Osteocyte (in vitro differentiated cells): ENCODE data around the gene ACKR1. TPM values are rescaled to one million over a fixed set of nuclear protein-coding genes. Genes with fewer than 3 reads are reported as not detected.

Experiments
- DNase-seq: peaks from one replicate; pipeline ENCODE4 v3.0.0; 2021; ENCODE audit warnings: mixed read lengths; ENCODE audit not compliant: unreplicated experiment; ENCODE audit errors: extremely low spot score
- H3K27ac Mint-ChIP-seq: one replicate; pipeline ENCODE4 v1.8.0; 2021; ENCODE audit warnings: mild to moderate bottlenecking, mixed read lengths; ENCODE audit not compliant: unreplicated experiment
- H3K27me3 Mint-ChIP-seq: one replicate; pipeline ENCODE4 v1.8.0; 2021; ENCODE audit warnings: mixed read lengths; ENCODE audit not compliant: unreplicated experiment
- H3K36me3 Mint-ChIP-seq: one replicate; pipeline ENCODE4 v1.8.0; 2021; ENCODE audit warnings: mixed read lengths; ENCODE audit not compliant: unreplicated experiment
- H3K4me1 Mint-ChIP-seq: one replicate; pipeline ENCODE4 v1.8.0; 2021; ENCODE audit warnings: mixed read lengths; ENCODE audit not compliant: unreplicated experiment
- H3K4me3 Mint-ChIP-seq: one replicate; pipeline ENCODE4 v1.8.0; 2021; ENCODE audit warnings: mild to moderate bottlenecking, moderate library complexity, mixed read lengths; ENCODE audit not compliant: unreplicated experiment
- H3K9me3 Mint-ChIP-seq: one replicate; pipeline ENCODE4 v1.8.0; 2021; ENCODE audit warnings: mixed read lengths; ENCODE audit not compliant: unreplicated experiment
- total RNA-seq: library from RNA; stranded (reverse); gene quantifications from 2 replicates; pipeline ENCODE4 v1.2.1, GENCODE V29; 2021
- TF ChIP-seq, protein P1 (sequence below): fragments of 200-600 bp; sonication (generic); IDR thresholded peaks from 2 replicates; pipeline ENCODE4 v1.5.0; 2021; ENCODE audit warnings: antibody characterized with exemption, mild to moderate bottlenecking, moderate library complexity

Gene ACKR1
- total RNA-seq, 1 donor from 2014 or later: not detected

DNA sequence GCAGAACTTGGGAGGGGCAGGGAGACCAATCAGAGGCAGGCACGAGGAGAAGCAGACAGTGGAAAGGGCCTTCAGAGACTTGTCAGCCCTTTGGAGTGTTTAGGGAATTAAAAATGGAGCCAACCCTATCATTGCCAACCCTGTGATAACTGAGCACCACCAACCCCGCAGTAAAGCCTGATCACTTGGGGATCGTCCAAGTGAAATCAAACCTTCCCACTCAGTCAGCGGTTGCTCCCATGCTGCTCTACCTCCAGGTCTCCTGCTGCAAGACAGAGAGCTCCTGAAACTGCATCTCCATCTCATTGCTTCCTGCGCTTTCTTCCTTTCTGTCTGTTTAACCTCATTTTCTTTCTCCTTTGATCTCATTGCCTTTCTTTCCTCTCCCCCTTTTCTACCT, 4.8 kb upstream of the ACKR1 start:
- Mint-ChIP-seq H3K4me1 (no peaks in the 10 kb centered on the region), H3K27ac (no peak overlapping the region), H3K4me3 (no peak overlapping the region), H3K27me3 (no peaks in the 10 kb centered on the region), H3K36me3 (no peaks in the 10 kb centered on the region), H3K9me3 (no peaks in the 10 kb centered on the region)
- TF ChIP-seq, protein P1, sequence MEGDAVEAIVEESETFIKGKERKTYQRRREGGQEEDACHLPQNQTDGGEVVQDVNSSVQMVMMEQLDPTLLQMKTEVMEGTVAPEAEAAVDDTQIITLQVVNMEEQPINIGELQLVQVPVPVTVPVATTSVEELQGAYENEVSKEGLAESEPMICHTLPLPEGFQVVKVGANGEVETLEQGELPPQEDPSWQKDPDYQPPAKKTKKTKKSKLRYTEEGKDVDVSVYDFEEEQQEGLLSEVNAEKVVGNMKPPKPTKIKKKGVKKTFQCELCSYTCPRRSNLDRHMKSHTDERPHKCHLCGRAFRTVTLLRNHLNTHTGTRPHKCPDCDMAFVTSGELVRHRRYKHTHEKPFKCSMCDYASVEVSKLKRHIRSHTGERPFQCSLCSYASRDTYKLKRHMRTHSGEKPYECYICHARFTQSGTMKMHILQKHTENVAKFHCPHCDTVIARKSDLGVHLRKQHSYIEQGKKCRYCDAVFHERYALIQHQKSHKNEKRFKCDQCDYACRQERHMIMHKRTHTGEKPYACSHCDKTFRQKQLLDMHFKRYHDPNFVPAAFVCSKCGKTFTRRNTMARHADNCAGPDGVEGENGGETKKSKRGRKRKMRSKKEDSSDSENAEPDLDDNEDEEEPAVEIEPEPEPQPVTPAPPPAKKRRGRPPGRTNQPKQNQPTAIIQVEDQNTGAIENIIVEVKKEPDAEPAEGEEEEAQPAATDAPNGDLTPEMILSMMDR: no peak
- DNase-seq: no peak

DNA sequence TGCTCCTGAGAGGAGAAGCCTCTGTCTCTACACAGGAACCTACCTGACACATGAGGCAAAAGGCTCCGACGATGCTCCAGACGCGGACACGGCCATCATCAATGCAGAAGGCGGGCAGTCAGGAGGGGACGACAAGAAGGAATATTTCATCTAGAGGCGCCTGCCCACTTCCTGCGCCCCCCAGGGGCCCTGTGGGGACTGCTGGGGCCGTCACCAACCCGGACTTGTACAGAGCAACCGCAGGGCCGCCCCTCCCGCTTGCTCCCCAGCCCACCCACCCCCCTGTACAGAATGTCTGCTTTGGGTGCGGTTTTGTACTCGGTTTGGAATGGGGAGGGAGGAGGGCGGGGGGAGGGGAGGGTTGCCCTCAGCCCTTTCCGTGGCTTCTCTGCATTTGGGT, 3.9 kb upstream of the ACKR1 start:
- DNase-seq: no peak
- Mint-ChIP-seq H3K9me3 (no peaks in the 10 kb centered on the region), H3K4me1 (no peaks in the 10 kb centered on the region), H3K4me3 (no peak overlapping the region), H3K36me3 (no peaks in the 10 kb centered on the region), H3K27ac (no peak overlapping the region), H3K27me3 (no peaks in the 10 kb centered on the region)
- TF ChIP-seq, protein P1: no peak

DNA sequence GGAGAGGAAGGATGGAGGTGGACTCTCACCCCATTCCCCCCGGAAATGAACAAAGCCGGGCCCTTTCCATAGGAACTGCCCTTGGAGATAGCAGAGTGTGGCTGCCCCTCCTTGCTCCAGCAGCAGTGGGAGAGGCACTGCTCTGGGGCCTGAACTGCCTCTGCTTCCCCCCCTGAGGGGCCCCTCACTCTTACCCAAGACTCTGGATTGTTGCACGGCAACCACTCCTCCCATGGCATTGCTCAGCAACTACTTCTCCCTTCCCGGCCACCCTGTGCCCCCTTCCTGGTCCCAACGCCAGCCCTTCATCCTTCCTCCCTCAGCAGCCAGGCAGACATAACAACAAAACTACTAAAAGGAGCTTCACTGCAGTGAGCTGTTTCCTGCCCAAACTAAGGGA, 3.0 kb upstream of the ACKR1 start:
- TF ChIP-seq, protein P1: no peak
- H3K9me3 Mint-ChIP-seq: no peaks in the 10 kb centered on the region
- no peaks in the 10 kb centered on the region for H3K4me1 Mint-ChIP-seq
- no peak overlapping the region for H3K4me3 Mint-ChIP-seq
- no peaks in the 10 kb centered on the region for H3K36me3 Mint-ChIP-seq
- H3K27me3 Mint-ChIP-seq: no peaks in the 10 kb centered on the region
- no peak overlapping the region for H3K27ac Mint-ChIP-seq
- DNase-seq: no peak

DNA sequence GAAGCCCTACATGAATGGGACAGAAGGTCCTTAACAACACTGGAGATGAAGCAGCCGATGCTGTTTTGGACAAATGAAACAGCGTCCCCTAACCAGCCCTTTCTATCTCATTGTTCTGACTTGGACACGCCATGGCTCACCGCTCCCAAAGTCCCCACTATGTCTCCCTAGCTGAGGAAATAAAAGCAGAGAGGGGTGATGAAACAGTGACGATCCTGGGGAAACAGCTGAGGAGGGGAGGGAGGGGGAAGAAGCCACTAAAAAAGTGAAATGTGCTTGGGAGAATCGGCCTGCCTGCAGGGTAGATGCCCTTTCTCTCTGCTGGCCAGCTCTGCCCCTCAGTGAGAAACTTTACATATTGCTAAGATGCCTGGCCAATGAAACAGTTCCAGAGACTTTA, 1.1 kb upstream of the ACKR1 start:
- H3K4me1 Mint-ChIP-seq: no peaks in the 10 kb centered on the region
- H3K27ac Mint-ChIP-seq: no peak overlapping the region
- no peaks in the 10 kb centered on the region for H3K36me3 Mint-ChIP-seq
- H3K4me3 Mint-ChIP-seq: no peak overlapping the region
- peaks cover 3% of the 10 kb centered on the region for H3K27me3 Mint-ChIP-seq
- TF ChIP-seq, protein P1: no peak
- DNase-seq: no peak
- no peaks in the 10 kb centered on the region for H3K9me3 Mint-ChIP-seq

DNA sequence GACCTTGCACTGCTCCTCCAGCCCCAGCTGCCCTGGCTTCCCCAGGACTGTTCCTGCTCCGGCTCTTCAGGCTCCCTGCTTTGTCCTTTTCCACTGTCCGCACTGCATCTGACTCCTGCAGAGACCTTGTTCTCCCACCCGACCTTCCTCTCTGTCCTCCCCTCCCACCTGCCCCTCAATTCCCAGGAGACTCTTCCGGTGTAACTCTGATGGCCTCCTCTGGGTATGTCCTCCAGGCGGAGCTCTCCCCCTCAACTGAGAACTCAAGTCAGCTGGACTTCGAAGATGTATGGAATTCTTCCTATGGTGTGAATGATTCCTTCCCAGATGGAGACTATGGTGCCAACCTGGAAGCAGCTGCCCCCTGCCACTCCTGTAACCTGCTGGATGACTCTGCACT, 550 bp downstream of the ACKR1 start:
- Mint-ChIP-seq H3K36me3 (no peaks in the 10 kb centered on the region), H3K27ac (no peak overlapping the region), H3K27me3 (peaks cover 3% of the 10 kb centered on the region), H3K9me3 (no peaks in the 10 kb centered on the region), H3K4me3 (no peak overlapping the region), H3K4me1 (no peaks in the 10 kb centered on the region)
- no peak for DNase-seq
- TF ChIP-seq, protein P1: no peak
